ENCODE data around the gene SLC66A1.

The SLC66A1 gene

GRCh38 chr1:19342894-19343616 lies 30.9 kb downstream of the SLC66A1 start:
- DNase-seq (ENCODE audit: low read depth in 2 of 2) = no peak

- no peak for DNase-seq (ENCODE audit: low read depth in 2 of 2)
These were observed 31.7 kb downstream of the SLC66A1 start for GRCh38 chr1:19343617-19344350.

GRCh38 chr1:19344372-19344810 lies 32.3 kb downstream of the SLC66A1 start:
- peak; percentile 23 to 30 for DNase-seq (ENCODE audit: low read depth in 2 of 2)

- no peak for DNase-seq (ENCODE audit: low read depth in 2 of 2)
These were observed 32.7 kb downstream of the SLC66A1 start for GRCh38 chr1:19344831-19345230.

GRCh38 chr1:19345391-19345790 lies 33.3 kb downstream of the SLC66A1 start:
- no peak for DNase-seq (ENCODE audit: low read depth in 2 of 2)

- DNase-seq (ENCODE audit: low read depth in 2 of 2) = no peak
These were observed 33.9 kb downstream of the SLC66A1 start for GRCh38 chr1:19346026-19346425.

- DNase-seq (ENCODE audit: low read depth in 2 of 2) = no peak
These were observed 35.5 kb downstream of the SLC66A1 start for GRCh38 chr1:19347533-19348172.

- DNase-seq (ENCODE audit: low read depth in 2 of 2) = no peak
These were observed 36.5 kb downstream of the SLC66A1 start for GRCh38 chr1:19348441-19349198.

- DNase-seq (ENCODE audit: low read depth in 2 of 2) = no peak
These were observed 37.9 kb downstream of the SLC66A1 start for GRCh38 chr1:19349999-19350398.

GRCh38 chr1:19350566-19350965 lies 38.4 kb downstream of the SLC66A1 start:
- no peak for DNase-seq (ENCODE audit: low read depth in 2 of 2)

- no peak for DNase-seq (ENCODE audit: low read depth in 2 of 2)
These were observed 39.7 kb downstream of the SLC66A1 start for GRCh38 chr1:19351873-19352272.

- no peak for DNase-seq (ENCODE audit: low read depth in 2 of 2)
These were observed 40.7 kb downstream of the SLC66A1 start for GRCh38 chr1:19352839-19353238.

GRCh38 chr1:19353596-19353995 lies 41.5 kb downstream of the SLC66A1 start:
- DNase-seq (ENCODE audit: low read depth in 2 of 2) = no peak

GRCh38 chr1:19354531-19354981 lies 42.4 kb downstream of the SLC66A1 start:
- DNase-seq (ENCODE audit: low read depth in 2 of 2) = no peak

GRCh38 chr1:19356266-19356665 lies 44.1 kb downstream of the SLC66A1 start:
- no peak for DNase-seq (ENCODE audit: low read depth in 2 of 2)

GRCh38 chr1:19357299-19357986 lies 45.3 kb downstream of the SLC66A1 start:
- no peak for DNase-seq (ENCODE audit: low read depth in 2 of 2)

GRCh38 chr1:19358710-19359109 lies 46.6 kb downstream of the SLC66A1 start:
- no peak for DNase-seq (ENCODE audit: low read depth in 2 of 2)

GRCh38 chr1:19359357-19359756 lies 47.2 kb downstream of the SLC66A1 start:
- no peak for DNase-seq (ENCODE audit: low read depth in 2 of 2)

- DNase-seq (ENCODE audit: low read depth in 2 of 2) = no peak
These were observed 47.9 kb downstream of the SLC66A1 start for GRCh38 chr1:19360016-19360415.

GRCh38 chr1:19360432-19360831 lies 48.3 kb downstream of the SLC66A1 start:
- DNase-seq (ENCODE audit: low read depth in 2 of 2) = no peak

Measured in activated CD4-positive, alpha-beta T cell treated with anti-CD3 and anti-CD28 coated beads for 24 hours (primary cell).